GM19463 (cell line): ENCODE results near the gene SLC44A2.
"Not testable (repeated sequence)": the region's sequence is repeated elsewhere in the genome, so short reads cannot be mapped to it uniquely, and the experiment has no call there.

Source experiments
- ATAC-seq: cut with Tn5 transposase; IDR thresholded peaks from one replicate; pipeline ENCODE4 v1.9.1; 2021; ENCODE audit warnings: mild to moderate bottlenecking, moderate library complexity; ENCODE audit not compliant: unreplicated experiment

Gene SLC44A2

GRCh38 chr19:10648360-10648759 is 23.0 kb downstream of the SLC44A2 start:
- no peak for ATAC-seq

DNA sequence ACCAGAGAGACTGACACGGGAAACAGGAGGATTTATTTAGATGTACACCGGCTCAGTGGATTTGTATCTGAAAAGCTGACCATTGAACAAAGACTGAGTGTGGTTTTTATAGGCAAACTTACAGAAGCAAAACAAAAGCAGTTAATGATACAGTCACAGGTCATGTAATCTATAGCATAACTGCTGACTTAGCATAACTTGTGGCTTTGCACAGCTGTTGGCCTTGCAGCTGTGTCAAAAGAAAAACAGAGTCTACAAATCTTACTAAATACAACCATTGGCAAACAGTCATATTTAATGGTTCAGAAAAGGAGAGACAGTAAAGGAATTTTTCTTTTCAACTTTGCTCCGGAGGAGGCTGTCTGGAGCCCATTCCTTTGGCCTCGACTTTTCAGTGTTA is 26.5 kb downstream of the SLC44A2 start:
- ATAC-seq: no peak

GRCh38 chr19:10653482-10653731 is 28.1 kb downstream of the SLC44A2 start:
- ATAC-seq: no peak

- peak; percentile 69 for ATAC-seq
These were observed 28.6 kb downstream of the SLC44A2 start, which contains the start of gene ILF3 for GRCh38 chr19:10653732-10654609. TSS of gene ILF3 (plus strand) at chr19:10654346. CDS start at chr19:10670606, 16,260 bp downstream.

GRCh38 chr19:10654610-10655456 is 29.5 kb downstream of the SLC44A2 start:
- peak; percentile 10 for ATAC-seq

- no peak for ATAC-seq
These were observed 30.3 kb downstream of the SLC44A2 start for GRCh38 chr19:10655457-10656312.

DNA sequence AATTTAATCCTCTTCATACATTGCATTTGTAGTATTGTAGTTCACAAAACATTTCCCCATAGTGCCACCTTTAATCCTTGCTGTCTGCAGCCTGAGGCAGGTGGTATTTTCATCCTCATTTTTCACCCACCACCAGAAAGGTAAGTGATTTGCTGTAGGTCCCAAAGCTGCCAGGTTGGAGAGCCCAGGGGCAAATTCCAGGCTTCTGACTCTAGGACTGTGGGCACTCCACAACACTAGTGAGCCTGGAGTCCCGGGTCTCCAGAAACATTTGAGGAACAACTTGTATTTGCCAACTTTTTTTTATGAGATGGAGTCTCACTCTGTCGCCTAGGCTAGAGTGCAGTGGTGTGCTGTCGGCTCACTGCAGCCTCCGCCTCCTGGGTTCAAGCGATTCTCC is 35.0 kb downstream of the SLC44A2 start:
- no peak for ATAC-seq

GRCh38 chr19:10661946-10662345 is 36.6 kb downstream of the SLC44A2 start:
- no peak for ATAC-seq

DNA sequence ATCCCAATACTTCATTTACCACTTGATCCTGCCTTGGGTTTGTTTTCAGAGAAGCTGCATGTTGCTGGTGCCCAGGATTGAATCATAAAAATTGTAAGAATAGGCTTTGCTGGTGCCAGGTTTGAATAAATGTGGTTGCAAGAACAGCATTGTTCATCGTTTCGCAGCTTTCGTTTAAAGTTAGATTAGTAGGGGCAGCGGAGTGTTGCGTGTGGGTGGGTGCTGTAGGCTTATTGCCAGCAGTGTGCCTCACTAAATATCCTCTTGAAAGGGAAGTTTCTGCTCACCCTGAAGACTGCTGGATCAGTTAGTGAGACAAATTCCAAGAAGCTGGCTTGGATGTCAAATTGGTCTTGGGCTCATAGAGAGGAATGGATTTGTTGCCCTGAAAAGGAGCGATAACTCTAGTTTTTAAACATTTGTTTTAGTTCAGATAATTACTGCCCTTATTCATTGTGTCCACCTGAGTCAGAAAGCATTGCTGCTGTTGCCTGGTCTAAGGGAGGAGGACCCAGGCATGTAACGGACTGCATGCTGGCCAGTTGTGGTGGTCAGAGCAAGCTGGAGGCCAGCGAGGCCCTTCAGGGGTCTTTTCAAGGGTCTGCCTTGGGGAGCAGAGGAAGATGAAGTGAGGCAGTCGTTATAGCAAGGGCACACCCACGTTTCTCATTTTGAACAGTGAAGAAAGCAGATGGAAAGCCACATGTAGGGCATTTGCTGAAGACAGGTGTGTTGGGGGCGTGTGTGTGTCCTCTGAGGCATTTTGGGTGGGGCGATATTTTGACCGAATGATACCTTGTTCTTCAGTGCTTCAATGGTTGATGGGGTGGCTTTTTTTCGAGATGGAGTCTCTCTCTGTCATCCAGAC is 37.3 kb downstream of the SLC44A2 start:
- no peak for ATAC-seq

DNA sequence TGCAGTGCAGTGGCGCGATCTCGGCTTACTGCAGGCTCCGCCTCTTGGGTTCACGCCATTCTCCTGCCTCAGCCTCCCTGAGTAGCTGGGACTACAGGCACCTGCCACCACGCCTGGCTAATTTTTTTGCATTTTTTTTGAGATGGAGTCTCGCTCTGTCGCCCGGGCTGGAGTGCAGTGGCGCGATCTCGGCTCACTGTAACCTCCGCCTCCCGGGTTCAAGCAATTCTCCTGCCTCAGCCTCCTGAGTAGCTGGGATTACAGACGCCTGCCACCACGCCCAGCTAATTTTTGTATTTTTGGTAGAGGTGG is 37.9 kb downstream of the SLC44A2 start:
- not testable (repeated sequence) for ATAC-seq

GRCh38 chr19:10667867-10668266 is 42.5 kb downstream of the SLC44A2 start:
- no peak for ATAC-seq

- ATAC-seq: no peak
These were observed 43.9 kb downstream of the SLC44A2 start for GRCh38 chr19:10669246-10669645.

GRCh38 chr19:10670182-10670581 is 44.8 kb downstream of the SLC44A2 start:
- no peak for ATAC-seq

DNA sequence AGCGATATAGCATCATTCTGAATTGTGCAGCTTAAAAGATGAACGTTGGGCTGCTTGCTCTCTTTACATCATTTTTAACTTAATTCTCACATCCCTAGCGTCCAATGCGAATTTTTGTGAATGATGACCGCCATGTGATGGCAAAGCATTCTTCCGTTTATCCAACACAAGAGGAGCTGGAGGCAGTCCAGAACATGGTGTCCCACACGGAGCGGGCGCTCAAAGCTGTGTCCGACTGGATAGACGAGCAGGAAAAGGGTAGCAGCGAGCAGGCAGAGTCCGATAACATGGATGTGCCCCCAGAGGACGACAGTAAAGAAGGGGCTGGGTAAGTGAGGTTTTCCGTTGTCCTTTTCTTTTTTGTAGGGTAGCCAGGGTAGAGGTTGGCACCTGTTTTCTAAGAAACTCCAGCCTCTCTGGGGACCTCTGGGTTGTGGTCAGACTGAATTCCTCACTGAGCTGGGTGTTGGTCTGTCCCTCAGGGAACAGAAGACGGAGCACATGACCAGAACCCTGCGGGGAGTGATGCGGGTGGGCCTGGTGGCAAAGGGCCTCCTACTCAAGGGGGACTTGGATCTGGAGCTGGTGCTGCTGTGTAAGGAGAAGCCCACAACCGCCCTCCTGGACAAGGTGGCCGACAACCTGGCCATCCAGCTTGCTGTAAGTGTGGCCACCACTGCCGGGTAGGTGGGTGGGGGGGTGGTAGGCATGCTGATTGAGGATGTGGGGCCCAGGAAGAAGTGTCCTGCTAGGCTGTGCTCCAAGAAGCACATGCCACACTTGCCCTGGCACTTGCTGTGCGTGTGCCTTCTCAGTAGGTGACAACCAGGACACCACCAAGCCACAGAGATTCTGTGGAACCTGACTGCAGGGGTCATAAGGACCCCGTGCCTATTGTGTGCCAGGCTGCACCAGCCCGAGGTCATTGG is 45.8 kb downstream of the SLC44A2 start:
- no peak for ATAC-seq

GRCh38 chr19:10671922-10672321 is 46.6 kb downstream of the SLC44A2 start:
- not testable (repeated sequence) for ATAC-seq

- ATAC-seq: not testable (repeated sequence)
These were observed 49.9 kb downstream of the SLC44A2 start for GRCh38 chr19:10675214-10675613.

DNA sequence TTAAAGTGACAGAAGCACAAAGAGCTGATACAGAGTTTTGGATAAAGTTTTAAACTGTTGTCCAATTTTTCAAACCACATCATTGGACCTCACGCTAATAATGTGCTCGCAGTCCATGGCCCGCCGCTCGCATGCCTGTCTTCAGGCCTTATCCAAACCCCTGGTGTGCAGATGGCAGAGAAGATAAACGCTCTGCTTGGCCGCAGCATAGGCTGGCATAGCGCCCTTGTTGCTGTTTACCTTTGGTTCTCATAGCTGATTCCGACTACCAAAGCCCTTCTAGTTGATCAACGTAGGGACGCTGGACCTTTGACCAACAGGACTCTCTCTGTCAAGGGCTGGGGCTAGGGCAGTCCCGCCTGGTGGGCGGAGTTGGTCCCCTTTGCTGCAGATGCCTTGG is 52.4 kb downstream of the SLC44A2 start:
- no peak for ATAC-seq

DNA sequence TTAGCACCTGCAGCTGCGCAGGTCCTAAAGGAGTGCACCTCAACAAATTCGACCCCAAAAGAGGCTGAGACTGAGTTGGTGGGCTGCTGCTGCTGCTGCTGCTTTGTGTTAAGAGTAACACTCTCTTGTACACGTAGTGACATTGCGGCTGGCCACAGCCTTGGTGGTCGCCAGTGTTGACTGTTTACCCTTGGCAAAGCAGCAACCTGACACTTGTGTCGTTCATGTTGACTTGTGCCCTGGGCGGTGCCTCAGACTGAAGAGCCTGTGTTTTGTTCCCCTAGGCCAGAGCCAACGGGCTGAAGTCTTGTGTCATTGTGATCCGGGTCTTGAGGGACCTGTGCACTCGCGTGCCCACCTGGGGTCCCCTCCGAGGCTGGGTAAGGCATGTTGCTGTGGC is 53.5 kb downstream of the SLC44A2 start:
- ATAC-seq: no peak

- no peak for ATAC-seq
These were observed 54.4 kb downstream of the SLC44A2 start for GRCh38 chr19:10679743-10680142.
